ENCODE measurements around the gene SPRR2B.
"Not testable (repeated sequence)": the region's sequence is repeated elsewhere in the genome, so short reads cannot be mapped to it uniquely, and the experiment has no call there.

SPRR2B gene

DNA sequence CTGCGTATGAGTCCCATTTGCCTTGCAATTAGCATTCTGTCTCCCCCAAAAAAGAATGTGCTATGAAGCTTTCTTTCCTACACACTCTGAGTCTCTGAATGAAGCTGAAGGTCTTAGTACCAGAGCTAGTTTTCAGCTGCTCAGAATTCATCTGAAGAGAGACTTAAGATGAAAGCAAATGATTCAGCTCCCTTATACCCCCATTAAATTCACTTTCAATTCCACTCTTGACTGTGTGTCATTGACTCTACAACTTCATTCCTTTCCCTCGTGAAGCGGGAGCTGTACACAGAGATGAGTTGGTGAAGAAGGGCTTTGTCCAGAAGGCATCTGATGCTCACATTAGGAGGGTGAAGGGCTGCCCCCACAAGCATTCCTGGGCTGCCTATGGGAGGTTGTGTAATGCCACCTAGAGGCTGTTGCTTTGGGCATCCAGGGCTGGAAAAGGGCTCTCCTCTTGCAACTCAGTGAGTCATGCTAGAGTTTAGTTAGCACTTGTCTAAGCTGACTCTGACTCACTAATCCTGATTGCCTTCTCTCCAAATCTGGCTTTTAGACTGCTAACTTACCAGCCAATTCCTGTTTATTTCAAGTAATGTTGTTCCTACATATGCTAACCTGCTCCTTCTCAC lies 38.6 kb downstream of the SPRR2B start:
- no peak for DNase-seq

GRCh38 chr1:153032073-153032472 lies 39.3 kb downstream of the SPRR2B start:
- DNase-seq: no peak

DNA sequence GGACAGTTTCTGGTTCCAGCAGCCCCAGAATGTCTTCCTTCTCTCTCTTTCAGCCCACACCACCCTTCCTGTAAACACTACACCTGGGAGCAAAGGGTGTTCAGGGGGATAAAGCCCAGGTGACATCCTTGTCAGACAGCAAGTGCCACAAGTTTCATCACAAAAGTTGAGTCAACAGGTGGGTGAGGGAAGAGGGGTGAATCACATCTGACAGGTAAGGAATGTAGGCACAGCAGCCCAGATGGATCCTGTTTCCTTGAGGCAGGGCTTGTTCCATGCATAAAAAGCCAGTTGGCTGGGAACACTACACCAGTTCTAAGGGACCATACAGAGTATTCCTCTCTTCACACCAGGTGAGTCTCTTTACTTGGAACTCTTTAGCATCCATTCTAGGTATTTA lies 40.5 kb downstream of the SPRR2B start, which contains the start of gene SPRR1B:
TSS of gene SPRR1B (plus strand) at position 309 of the 400 bp plus-strand sequence. CDS start 1,143 bp downstream, outside the sequence.
- DNase-seq: no peak

GRCh38 chr1:153028766-153029165 lies 42.6 kb downstream of the SPRR2B start:
- DNase-seq: no peak

- no peak for DNase-seq
These were observed 45.6 kb downstream of the SPRR2B start for GRCh38 chr1:153025797-153026196.

- no peak for DNase-seq
These were observed 47.0 kb downstream of the SPRR2B start for GRCh38 chr1:153024413-153024812.

DNA sequence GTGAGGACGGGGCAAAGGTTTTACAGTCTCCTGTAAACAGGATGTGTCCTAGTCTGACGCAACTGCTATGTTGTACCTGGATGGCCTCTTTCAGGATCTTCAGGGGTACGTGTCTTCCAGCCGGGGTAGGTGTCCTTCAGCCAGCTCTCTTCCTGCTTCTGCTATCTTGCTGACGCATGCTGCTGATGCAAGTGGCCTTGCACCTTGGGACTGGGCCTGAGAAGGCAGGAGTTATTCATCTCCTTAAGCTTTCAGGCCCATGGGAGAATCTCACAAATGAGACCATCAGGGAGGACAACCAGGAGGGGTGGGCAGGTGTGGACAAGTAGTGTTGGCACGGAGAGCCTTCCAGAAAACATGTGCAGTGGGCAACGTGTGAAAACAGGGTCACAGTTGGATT lies 48.3 kb downstream of the SPRR2B start:
- DNase-seq: no peak

GRCh38 chr1:153022340-153022739 lies 49.1 kb downstream of the SPRR2B start:
- DNase-seq: not testable (repeated sequence)

GRCh38 chr1:153021829-153022228 lies 49.6 kb downstream of the SPRR2B start:
- not testable (repeated sequence) for DNase-seq
